ENCODE results near the gene SHC3. TPM values are rescaled to one million over a fixed set of nuclear protein-coding genes. Genes with fewer than 3 reads are reported as not detected.

The SHC3 gene
- total RNA-seq, 1 experiment from 2014 or later, result 1.8 TPM

- H3K27me3 ChIP-seq (ENCODE audit: insufficient read depth, low read length), result 0 out of 2 replicates have a peak, but pooled peaks cover 2% of the 10 kb centered on the region
- no peaks in the 10 kb centered on the region for H3K9me3 ChIP-seq (ENCODE audit: control insufficient read depth, low read depth, low read length)
- no peak overlapping the region for H3K4ac ChIP-seq (ENCODE audit: low read depth, low read length)
- H3K27ac Mint-ChIP-seq, result 0 out of 7 replicates have a peak overlapping the region, but pooled peaks of 1 of the 3 experiments have one; percentile 48
- no peak overlapping the region for H4K5ac ChIP-seq (ENCODE audit: insufficient read length, low read depth, low read length)
- no peak overlapping the region for H2BK15ac ChIP-seq (ENCODE audit: low read depth, low read length)
- no peak overlapping the region for H3K23ac ChIP-seq (ENCODE audit: insufficient read length, low read depth, low read length)
- no peaks in the 10 kb centered on the region for H3K79me1 ChIP-seq (ENCODE audit: insufficient read depth, low read depth, low read length, poor library complexity, severe bottlenecking)
- WGBS (ENCODE audit: extremely low coverage, insufficient read length, low lambda C conversion rate), result no CpG with 5 or more reads among the region's 7 CpGs
- no peak overlapping the region for H3K14ac ChIP-seq (ENCODE audit: insufficient read depth, low read length)
- no peak for DNase-seq
- H2BK20ac ChIP-seq (ENCODE audit: low read depth, low read length, poor library complexity, severe bottlenecking), result no peak overlapping the region
- no peak overlapping the region for H3T11ph ChIP-seq (ENCODE audit: low read length)
- peaks cover 16% of the 10 kb centered on the region for H3K27me3 Mint-ChIP-seq (ENCODE audit: low read depth)
- H3K56ac ChIP-seq (ENCODE audit: insufficient read length, low read depth, low read length), result no peak overlapping the region
- H4K20me1 ChIP-seq (ENCODE audit: control insufficient read depth, insufficient read depth, insufficient read length), result no peaks in the 10 kb centered on the region
- no peak overlapping the region for H2BK12ac ChIP-seq (ENCODE audit: insufficient read length, low read depth, low read length)
- H3K4me3 Mint-ChIP-seq, result peak overlapping the region in 1 of 2 experiments; percentile 44; a peak in 2 of 5 replicates
- H3K36me3 Mint-ChIP-seq (ENCODE audit: insufficient read depth in 1 of 3, low read depth in 3 of 3), result 0 out of 7 replicates have a peak, but pooled peaks cover 0 to 2% (median 0%) of the 10 kb centered on the region in 3 experiments
- no peak overlapping the region for H2AFZ ChIP-seq (ENCODE audit: low read length)
- H3K9ac ChIP-seq (ENCODE audit: extremely low read depth, insufficient read length, low read length), result no peak overlapping the region
- H3K4me1 ChIP-seq (ENCODE audit: insufficient read depth, low read length), result no peaks in the 10 kb centered on the region; the same call in 1 of the 2 replicates
- H3K9me3 Mint-ChIP-seq, result peaks cover 3% of the 10 kb centered on the region in 2 experiments
- H3K4me2 ChIP-seq (ENCODE audit: insufficient read depth, insufficient read length, low read length), result no peak overlapping the region
- no peak overlapping the region for H4K91ac ChIP-seq (ENCODE audit: insufficient read length, low read depth, low read length)
- no peak overlapping the region for H3K18ac ChIP-seq (ENCODE audit: insufficient read length, low read depth, low read length)
- H3K27ac ChIP-seq (ENCODE audit: insufficient read length, low read depth, low read length), result no peak overlapping the region
- no peak overlapping the region for H2AK5ac ChIP-seq (ENCODE audit: insufficient read length, low read length)
- H3K79me2 ChIP-seq (ENCODE audit: insufficient read depth, low read length), result no peaks in the 10 kb centered on the region
- no peak for TF ChIP-seq CTCF (conservative IDR thresholded peaks at IDR 0.05)
- H3K4me1 Mint-ChIP-seq, result peaks cover 24 to 33% of the 10 kb centered on the region in 2 experiments
- H2BK120ac ChIP-seq (ENCODE audit: low read depth, low read length, poor library complexity, severe bottlenecking), result no peak overlapping the region
- peaks cover 18% of the 10 kb centered on the region for H3K23me2 ChIP-seq (ENCODE audit: insufficient read length, low read depth, low read length, poor library complexity, severe bottlenecking)
- no peak overlapping the region for H4K8ac ChIP-seq (replicated peaks; ENCODE audit: insufficient read length, low read depth, low read length)
- no peak overlapping the region for H2BK5ac ChIP-seq (ENCODE audit: insufficient read length, low read length)
Observed at GRCh38 chr9:88988796-88989641, 189.6 kb downstream of the SHC3 start.

Data from H9 (cell line).